ENCODE results near the gene DDX51. TPM values are rescaled to one million over a fixed set of nuclear protein-coding genes. Genes with fewer than 3 reads are reported as not detected.
"Not testable (repeated sequence)": the region's sequence is repeated elsewhere in the genome, so short reads cannot be mapped to it uniquely, and the experiment has no call there.

DDX51 gene
- total and polyA plus RNA-seq, 2 donors (not counting 1 experiment from before 2014, with no cell fraction given) = 46.3 to 60.8 TPM

GRCh38 chr12:132137483-132138125 is 6.5 kb downstream of the DDX51 start:
- WGBS (ENCODE audit: insufficient coverage) = 95% methylated on average over 7 of the region's 13 CpGs
- Histone ChIP-seq H3K9me3 (ENCODE audit: control extremely low read depth in 1 of 3, control insufficient read depth in 2 of 3, insufficient read depth in 1 of 3, low read length in 2 of 3) (no peaks in the 10 kb centered on the region), H3K36me3 (replicated peaks in 1 of 2; ENCODE audit: control extremely low read depth in 1 of 2, control insufficient read depth in 1 of 2, extremely low read depth in 1 of 2, insufficient read depth in 2 of 2, low read length in 1 of 2) (peaks cover 0 to 39% of the 10 kb centered on the region in 2 experiments), H3K4me1 (ENCODE audit: control insufficient read depth in 2 of 2, insufficient read depth in 2 of 2, low read length in 2 of 2) (peaks cover under 1 to 2% of the 10 kb centered on the region in 2 donors), H2AFZ (ENCODE audit: insufficient read depth, low read depth, low read length, poor library complexity, severe bottlenecking) (no peak overlapping the region), H3K4me2 (replicated peaks; ENCODE audit: low read depth, low read length, poor library complexity, severe bottlenecking) (no peak overlapping the region), H3K79me2 (ENCODE audit: control insufficient read depth, insufficient read depth, low read length) (peaks cover 12% of the 10 kb centered on the region), H3K27ac (ENCODE audit: low read length in 2 of 2) (no peak overlapping the region), H3K4me3 (ENCODE audit: control extremely low read depth in 1 of 5, extremely low read depth in 1 of 5, insufficient read depth in 1 of 5, low read depth in 2 of 5, low read length in 4 of 5) (no peak overlapping the region), H4K20me1 (ENCODE audit: control insufficient read depth, insufficient read depth, low read length, poor library complexity, severe bottlenecking) (peaks cover 20% of the 10 kb centered on the region), H3K27me3 (replicated peaks in 1 of 4; ENCODE audit: control extremely low read depth in 1 of 4, control insufficient read depth in 3 of 4, insufficient read depth in 4 of 4, low read length in 3 of 4) (no peaks in the 10 kb centered on the region), H3K9ac (ENCODE audit: low read length) (no peak overlapping the region)
- Mint-ChIP-seq H3K4me1 (peaks cover 1% of the 10 kb centered on the region), H3K27ac (no peak overlapping the region), H3K4me3 (no peak overlapping the region), H3K9me3 (ENCODE audit: insufficient read depth) (no peaks in the 10 kb centered on the region), H3K27me3 (no peaks in the 10 kb centered on the region)
- intact Hi-C loops (cut with micrococcal nuclease) = no loop called here
- POLR2A ChIA-PET = no interaction called here
- DNase-seq (no peak), ATAC-seq (ENCODE audit: low read depth) (no peak)
- CTCF ChIA-PET = no interaction called here
- TF ChIP-seq CTCF (IDR thresholded peaks at IDR 0.05) (no peak), EZH2 (IDR thresholded peaks at IDR 0.05; ENCODE audit: borderline replicate concordance, insufficient read depth, low read depth, low read length, poor library complexity, severe bottlenecking) (no peak)

- H3K36me3 ChIP-seq (replicated peaks in 1 of 2; ENCODE audit: control extremely low read depth in 1 of 2, control insufficient read depth in 1 of 2, extremely low read depth in 1 of 2, insufficient read depth in 2 of 2, low read length in 1 of 2) = peaks cover 0 to 28% of the 10 kb centered on the region in 2 experiments
- H3K4me2 ChIP-seq (replicated peaks; ENCODE audit: low read depth, low read length, poor library complexity, severe bottlenecking); H3K9me3 ChIP-seq (ENCODE audit: control extremely low read depth in 1 of 3, control insufficient read depth in 2 of 3, insufficient read depth in 1 of 3, low read length in 2 of 3); POLR2A ChIA-PET; DNase-seq; CTCF ChIA-PET; intact Hi-C loops (cut with micrococcal nuclease); H3K4me1 Mint-ChIP-seq; H3K9me3 Mint-ChIP-seq (ENCODE audit: insufficient read depth); H2AFZ ChIP-seq (ENCODE audit: insufficient read depth, low read depth, low read length, poor library complexity, severe bottlenecking); H3K4me1 ChIP-seq (ENCODE audit: control insufficient read depth in 2 of 2, insufficient read depth in 2 of 2, low read length in 2 of 2); H3K27me3 Mint-ChIP-seq; ATAC-seq (ENCODE audit: low read depth); H3K4me3 ChIP-seq (ENCODE audit: control extremely low read depth in 1 of 5, extremely low read depth in 1 of 5, insufficient read depth in 1 of 5, low read depth in 2 of 5, low read length in 4 of 5); H3K79me2 ChIP-seq (ENCODE audit: control insufficient read depth, insufficient read depth, low read length); H3K4me3 Mint-ChIP-seq; H3K27ac Mint-ChIP-seq; H3K27me3 ChIP-seq (replicated peaks in 1 of 4; ENCODE audit: control extremely low read depth in 1 of 4, control insufficient read depth in 3 of 4, insufficient read depth in 4 of 4, low read length in 3 of 4); H3K9ac ChIP-seq (ENCODE audit: low read length); H3K27ac ChIP-seq (ENCODE audit: low read length in 2 of 2); H4K20me1 ChIP-seq (ENCODE audit: control insufficient read depth, insufficient read depth, low read length, poor library complexity, severe bottlenecking): not testable (repeated sequence)
- WGBS (ENCODE audit: insufficient coverage) = 90% methylated on average over 14 of the region's 21 CpGs
These were observed 7.9 kb downstream of the DDX51 start for GRCh38 chr12:132136226-132136625.

GRCh38 chr12:132134653-132135183 is 9.4 kb downstream of the DDX51 start:
- H3K9ac ChIP-seq (ENCODE audit: low read length); H3K4me3 Mint-ChIP-seq; H3K4me3 ChIP-seq (ENCODE audit: control extremely low read depth in 1 of 5, extremely low read depth in 1 of 5, insufficient read depth in 1 of 5, low read depth in 2 of 5, low read length in 4 of 5); H3K27ac ChIP-seq (ENCODE audit: low read length in 2 of 2); H3K4me2 ChIP-seq (replicated peaks; ENCODE audit: low read depth, low read length, poor library complexity, severe bottlenecking); H3K9me3 Mint-ChIP-seq (ENCODE audit: insufficient read depth); ATAC-seq (ENCODE audit: low read depth); H3K27me3 Mint-ChIP-seq; CTCF ChIA-PET; H3K27me3 ChIP-seq (replicated peaks in 1 of 4; ENCODE audit: control extremely low read depth in 1 of 4, control insufficient read depth in 3 of 4, insufficient read depth in 4 of 4, low read length in 3 of 4); H2AFZ ChIP-seq (ENCODE audit: insufficient read depth, low read depth, low read length, poor library complexity, severe bottlenecking); H3K27ac Mint-ChIP-seq; H4K20me1 ChIP-seq (ENCODE audit: control insufficient read depth, insufficient read depth, low read length, poor library complexity, severe bottlenecking); H3K79me2 ChIP-seq (ENCODE audit: control insufficient read depth, insufficient read depth, low read length); POLR2A ChIA-PET; DNase-seq; H3K9me3 ChIP-seq (ENCODE audit: control extremely low read depth in 1 of 3, control insufficient read depth in 2 of 3, insufficient read depth in 1 of 3, low read length in 2 of 3); H3K4me1 Mint-ChIP-seq; H3K4me1 ChIP-seq (ENCODE audit: control insufficient read depth in 2 of 2, insufficient read depth in 2 of 2, low read length in 2 of 2); intact Hi-C loops (cut with micrococcal nuclease): not testable (repeated sequence)
- H3K36me3 ChIP-seq (replicated peaks in 1 of 2; ENCODE audit: control extremely low read depth in 1 of 2, control insufficient read depth in 1 of 2, extremely low read depth in 1 of 2, insufficient read depth in 2 of 2, low read length in 1 of 2) = peaks cover 0 to 13% of the 10 kb centered on the region in 2 experiments
- 97% methylated on average over 6 of the region's 39 CpGs for WGBS (ENCODE audit: insufficient coverage)

All from B cell (primary cell).